ENCODE data around the gene TSPAN5.

GRCh38 chr4:98653890-98654867, 4.2 kb downstream of the TSPAN5 start:
- TF ChIP-seq CTCF (IDR thresholded peaks at IDR 0.05) (no peak), POLR2A (IDR thresholded peaks at IDR 0.05) (no peak), POLR2AphosphoS5 (IDR thresholded peaks at IDR 0.05) (no peak)

Data from stomach (tissue), 4 donors.